NCI-H2196 treated with DMSO at 0.1 percent for 48 hours (cell line): ENCODE measurements around the gene TET3.

Experiments
- DNase-seq: peaks from one replicate; lab custom pipeline; 2025; ENCODE audit not compliant: unreplicated experiment; lab: John Stamatoyannopoulos, UW

Gene TET3

DNA sequence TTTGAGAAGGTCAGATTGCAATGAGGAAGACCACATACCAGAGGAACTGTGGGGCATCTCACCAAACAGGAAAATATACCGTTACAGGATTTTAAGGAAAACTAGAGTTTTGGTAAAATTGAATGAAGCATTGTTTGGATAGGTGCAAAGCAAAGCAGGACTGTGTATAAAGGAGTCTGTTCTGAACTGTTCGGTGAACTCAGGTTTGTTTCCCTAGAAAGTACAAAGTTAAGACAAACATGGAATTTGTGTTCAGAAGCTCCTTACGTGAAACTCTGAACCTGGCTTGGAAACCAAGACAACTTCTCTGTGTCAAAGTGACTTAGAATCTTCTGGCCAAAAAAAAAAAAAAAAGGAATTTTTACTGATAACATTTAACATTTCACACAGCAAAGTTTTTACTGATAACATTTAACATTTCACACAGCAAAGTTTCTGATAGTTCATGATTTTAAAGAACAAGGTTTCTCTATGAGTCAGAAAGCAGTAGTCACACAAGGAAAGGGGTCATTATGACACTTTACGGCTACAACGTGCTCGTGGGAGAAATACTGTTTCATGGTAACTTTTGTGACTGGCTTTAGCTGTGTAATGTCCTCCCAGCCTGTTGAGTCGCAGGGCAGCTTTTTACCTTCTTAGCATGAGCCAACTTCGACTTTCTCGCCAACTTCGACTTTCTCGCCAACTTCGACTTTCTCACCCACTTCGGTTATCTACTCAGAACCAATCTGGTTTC is 21.2 kb upstream of the TET3 start:
- DNase-seq = no peak

- DNase-seq = no peak
Observed at GRCh38 chr2:73964223-73964622, 20.5 kb upstream of the TET3 start.

DNA sequence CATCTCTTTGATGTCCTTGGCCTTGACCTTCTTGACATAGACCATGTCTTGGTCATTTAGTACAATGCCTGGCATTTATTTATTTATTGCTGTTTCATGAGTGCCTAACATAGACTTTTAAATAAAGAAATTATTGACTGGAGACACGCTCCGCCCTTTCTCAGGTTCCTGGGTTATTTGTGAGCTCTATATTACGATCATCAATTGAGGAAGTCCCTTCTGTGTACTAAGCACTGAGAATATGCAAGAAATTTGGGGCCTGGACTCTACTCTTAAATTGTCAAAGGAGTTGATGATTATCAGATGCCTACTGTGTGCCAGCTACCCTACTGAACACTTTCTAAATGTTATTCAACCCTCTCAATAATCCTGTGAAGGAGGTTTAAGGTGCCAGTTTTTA is 19.7 kb upstream of the TET3 start:
- no peak for DNase-seq

- no peak for DNase-seq
Observed at GRCh38 chr2:73968357-73968937, 16.3 kb upstream of the TET3 start.

- no peak for DNase-seq
Observed at GRCh38 chr2:73969356-73969755, 15.4 kb upstream of the TET3 start.

GRCh38 chr2:73970141-73970803 is 14.4 kb upstream of the TET3 start:
- no peak for DNase-seq

DNA sequence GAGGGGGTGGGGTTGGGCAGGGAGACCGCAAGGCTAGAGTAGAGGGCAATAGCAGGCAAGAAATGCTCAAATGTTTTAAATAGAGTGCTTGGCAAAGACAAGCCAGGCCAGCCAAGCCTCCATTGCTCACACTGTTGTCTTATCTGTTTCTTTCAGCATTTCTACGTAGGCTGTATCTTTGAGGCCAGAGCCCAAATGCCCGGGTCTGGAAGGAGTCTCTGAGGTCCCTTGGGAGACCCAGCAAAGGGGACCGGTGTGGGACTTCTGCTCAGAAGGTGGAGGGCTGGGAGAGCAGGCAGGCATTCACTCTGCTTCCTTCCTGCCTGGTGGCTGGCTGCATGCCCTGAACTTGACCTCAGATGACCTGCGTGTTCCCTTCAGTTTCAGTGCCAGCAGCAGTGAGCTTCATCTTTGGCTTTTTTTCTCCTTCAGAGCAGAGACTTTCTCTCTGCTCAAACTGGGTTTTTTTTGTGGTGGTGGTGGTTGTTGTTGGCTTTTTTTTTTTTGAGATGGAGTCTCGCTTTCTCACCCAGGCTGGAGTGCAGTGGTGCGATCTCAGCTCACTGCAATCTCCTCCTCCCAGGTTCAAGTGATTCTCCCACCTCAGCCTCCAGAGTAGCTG is 13.7 kb upstream of the TET3 start:
- no peak for DNase-seq

GRCh38 chr2:73971722-73972121 is 13.0 kb upstream of the TET3 start:
- DNase-seq = no peak

DNA sequence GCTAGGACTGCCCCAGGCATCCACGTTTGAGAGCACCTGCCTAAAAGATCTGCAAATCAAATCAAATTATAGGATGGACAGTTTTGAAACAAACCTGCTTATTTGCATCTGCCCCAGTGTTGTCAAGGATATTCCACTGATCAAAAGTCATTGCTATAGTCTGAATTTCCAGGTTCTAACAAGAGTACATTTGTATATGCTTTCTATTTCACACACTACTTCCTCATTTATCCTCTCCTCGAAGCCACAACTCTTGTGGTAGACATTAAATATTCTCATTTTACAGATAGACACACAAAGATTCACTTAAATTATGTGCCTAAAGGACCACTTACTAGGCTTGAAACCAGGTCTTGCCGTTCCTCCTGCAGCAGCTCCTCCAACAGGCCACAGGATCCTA is 11.9 kb upstream of the TET3 start:
- DNase-seq = no peak

DNA sequence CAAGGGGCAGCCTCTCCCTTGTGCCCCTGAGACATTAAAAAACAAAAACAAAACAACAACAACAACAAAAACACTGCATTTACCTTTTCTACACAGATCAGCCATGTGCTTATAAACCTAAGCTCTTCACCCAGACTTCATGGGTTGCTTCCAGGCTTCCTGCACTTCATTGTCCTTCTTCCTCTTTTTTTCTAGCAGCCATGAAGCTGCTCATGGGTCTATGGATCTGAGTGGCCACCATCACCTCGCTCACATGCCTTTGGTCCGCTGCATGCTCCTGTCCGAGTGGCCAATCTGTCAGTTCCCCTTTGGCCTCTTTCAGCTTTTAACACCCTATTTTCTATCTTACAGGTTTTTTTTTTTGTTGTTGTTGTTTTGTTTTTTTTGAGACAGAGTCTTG is 9.0 kb upstream of the TET3 start:
- no peak for DNase-seq

DNA sequence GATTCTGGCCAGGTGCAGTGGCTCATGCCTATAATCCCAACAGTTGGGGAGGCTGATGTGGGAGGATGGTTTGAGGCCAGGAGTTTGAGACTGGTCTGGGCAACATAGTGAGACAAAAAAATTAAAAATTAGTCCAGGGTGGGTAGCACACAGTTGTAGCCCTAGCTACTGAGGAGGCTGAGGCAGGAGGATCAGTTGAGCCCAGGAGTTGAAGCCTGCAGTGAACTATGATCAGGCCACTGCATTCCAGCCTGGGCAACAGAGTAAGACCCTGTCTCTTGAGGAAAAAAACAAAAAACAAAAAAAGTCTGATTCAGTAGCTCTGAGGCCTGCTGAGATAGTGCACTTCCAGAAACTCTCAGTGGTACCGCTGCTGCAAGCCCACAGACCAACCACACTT is 7.9 kb upstream of the TET3 start:
- DNase-seq = no peak

GRCh38 chr2:73977466-73977865 is 7.2 kb upstream of the TET3 start:
- no peak for DNase-seq

- DNase-seq = no peak
Observed at GRCh38 chr2:73979021-73979420, 5.7 kb upstream of the TET3 start.

GRCh38 chr2:73979686-73980085 is 5.0 kb upstream of the TET3 start:
- DNase-seq = no peak

DNA sequence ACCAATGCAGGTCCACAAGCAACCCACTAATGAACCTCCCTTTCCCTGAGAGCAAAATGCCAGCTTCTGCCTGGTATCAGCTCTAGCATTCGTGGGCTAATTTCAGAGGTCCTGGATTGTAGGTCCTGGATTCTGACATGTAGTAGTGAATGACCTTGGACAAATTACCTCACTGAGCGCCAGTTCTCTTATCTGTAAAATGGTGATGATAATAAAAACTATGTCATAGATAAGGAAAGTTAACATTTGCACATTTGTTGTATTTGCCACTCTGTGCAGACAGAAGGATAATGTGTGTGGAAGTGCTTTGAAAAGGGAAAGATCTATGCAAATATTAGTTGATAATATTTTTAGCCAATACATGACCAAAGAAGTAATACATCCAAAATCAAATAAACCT is 4.1 kb upstream of the TET3 start:
- no peak for DNase-seq

DNA sequence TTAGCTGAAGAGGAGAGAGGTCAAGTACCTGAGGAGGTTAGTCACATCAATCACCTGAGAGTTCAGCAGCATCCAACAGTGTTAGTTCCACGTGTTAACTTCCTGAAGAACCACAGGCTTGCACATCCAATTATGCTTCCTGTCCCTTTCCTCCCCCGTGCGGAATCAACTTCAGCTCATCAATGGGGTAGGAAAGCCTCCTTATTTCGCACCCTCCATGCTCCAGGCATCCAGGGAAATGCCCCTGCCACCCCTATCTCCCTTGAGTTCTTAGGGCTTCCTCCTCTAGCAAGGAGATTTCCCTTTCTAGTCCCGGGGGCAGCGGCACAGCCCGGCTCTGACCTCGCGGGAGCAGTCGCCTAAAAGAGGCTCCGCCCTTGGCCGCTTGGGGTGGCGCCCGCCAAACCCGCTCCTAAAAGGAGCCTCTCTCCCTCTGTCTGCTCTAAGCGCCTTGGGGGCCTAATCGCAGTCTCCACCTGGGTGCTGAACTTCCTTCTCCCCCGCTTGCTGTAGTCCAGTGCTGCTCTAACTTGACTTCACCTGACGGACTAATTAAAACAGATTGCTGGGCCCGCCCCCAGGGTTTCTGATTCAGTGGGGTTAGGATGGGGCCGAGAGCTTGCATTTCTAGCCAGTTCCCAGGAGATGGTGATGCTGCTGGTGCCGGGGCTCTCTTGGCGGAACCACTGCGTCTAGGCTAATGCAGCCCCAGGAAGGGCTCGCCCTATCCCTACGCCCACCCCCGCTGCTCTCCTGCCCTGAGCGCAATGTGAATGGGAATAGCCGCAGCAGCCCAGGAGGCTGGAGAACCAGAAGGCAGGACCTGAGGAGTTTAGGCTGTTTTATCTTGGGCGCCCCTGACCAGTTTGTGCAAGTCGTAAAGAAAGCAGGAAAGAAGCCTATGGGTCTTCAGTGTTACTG is 3.4 kb upstream of the TET3 start:
- no peak for DNase-seq

DNA sequence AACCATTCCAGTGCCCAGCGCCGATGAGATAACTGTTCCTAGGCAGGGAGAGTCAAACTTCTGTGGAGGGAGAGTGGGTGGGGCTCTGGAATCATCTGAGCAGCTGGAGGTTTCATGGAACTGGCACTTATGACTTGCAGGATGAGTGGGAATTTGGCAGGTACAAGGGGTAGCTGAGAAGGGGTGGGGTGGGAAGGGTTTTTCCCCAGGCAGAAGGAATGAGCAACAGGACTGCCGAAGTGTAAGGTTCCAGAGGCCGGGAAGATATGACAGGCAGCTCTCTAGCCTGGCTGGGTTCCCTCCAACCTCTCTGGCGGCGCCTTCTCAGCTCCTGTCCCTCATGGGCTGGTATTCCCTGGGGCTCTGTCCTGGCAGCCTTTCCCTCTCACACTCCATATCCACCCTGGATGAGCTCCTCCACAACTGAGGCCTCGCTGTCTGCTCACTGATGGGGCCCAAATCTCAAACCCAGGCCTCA is 2.5 kb upstream of the TET3 start:
- DNase-seq = no peak

DNA sequence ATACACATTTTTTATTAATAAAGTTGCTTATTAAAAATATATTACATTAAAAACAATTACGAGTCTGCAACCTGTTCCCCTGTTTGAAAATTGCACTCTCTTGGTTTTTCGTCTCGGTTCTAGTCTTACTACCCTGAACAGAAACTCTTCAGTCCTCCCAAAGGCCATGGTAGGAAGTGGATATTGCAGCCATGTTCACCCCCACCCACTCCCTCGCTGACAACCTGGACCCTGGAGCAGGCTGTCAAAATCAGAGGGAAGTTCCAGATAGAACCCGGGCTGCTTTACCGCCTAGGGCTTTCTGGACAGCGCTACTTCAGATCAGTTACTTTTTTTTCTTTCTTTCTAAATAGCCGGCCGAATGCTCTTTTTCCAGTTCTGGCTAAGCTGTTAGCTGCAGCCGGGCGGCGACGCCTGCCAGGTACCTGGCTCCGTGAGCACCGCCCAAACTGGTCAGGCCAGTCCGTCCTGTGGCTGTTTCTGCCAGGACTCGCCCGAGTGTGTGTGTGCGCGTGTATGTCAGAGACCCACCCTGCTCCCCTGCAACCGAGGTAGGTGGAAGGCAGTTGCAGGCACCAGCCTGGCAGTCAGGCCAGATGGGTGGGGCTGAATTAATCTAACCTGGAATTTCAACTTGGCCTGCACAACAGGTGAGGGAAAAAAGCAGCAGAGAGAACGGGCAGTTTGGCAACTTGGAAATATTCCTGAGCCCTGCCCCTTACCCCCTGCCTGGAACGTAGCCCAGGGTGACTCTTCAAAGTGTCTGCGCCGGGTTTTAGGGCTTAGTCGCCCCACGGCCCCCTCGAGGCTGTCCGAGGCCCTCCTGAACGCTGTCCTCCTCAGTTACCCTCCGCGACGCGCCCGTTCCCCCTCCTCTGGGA is 1.1 kb upstream of the TET3 start:
- DNase-seq = no peak

- DNase-seq = no peak
Observed at GRCh38 chr2:73984922-73985307, 205 bp downstream of the TET3 start.
